Esophagus muscularis mucosa (tissue), 3 donors: ENCODE data around the gene TMEM11.

Experiments used
- POLR2A ChIP-seq: fragments of 450-650 bp; IDR thresholded peaks from one replicate; pipeline ENCODE4 v1.6.1; 2017; ENCODE audit warnings: antibody characterized with exemption, moderate library complexity, mild to moderate bottlenecking, low read depth
- POLR2AphosphoS5 ChIP-seq, 2 donors: sonication (generic); formaldehyde crosslinking; IDR thresholded peaks; one replicate each; pipeline ENCODE4 v1.6.1; 2017; ENCODE audit warnings: antibody characterized with exemption in 2 of 2
- TF ChIP-seq, protein P1 (sequence below), 3 experiments: fragments of 200-600 bp in 2 of 3; fragments of 450-650 bp in 1 of 3; sonication (generic) in 2 of 3; IDR thresholded peaks; one replicate each; pipeline ENCODE4 v1.5.1; 2017 to 2019; ENCODE audit warnings: antibody characterized with exemption in 3 of 3, mild to moderate bottlenecking in 2 of 3, moderate library complexity in 1 of 3

DNA sequence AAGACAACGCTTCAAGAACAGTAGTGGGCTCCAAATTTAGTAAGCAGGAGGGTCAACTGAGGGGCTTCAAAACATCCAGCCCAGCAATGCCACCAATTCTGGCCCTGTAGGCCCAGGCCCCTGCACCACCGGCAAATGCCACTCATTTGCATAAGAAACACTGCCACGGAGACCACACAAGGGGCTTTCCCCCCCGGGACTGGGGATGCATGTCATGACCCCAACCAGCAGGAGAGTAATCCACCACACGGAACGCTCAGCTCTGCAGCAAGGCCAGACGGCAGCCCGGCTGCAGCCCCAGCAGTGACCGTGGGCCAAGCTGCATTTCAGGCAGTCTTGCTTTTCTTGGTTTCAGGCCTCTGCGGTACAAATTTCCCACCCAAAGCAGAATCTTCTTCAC is 14.1 kb downstream of the TMEM11 start:
- TF ChIP-seq, protein P1, sequence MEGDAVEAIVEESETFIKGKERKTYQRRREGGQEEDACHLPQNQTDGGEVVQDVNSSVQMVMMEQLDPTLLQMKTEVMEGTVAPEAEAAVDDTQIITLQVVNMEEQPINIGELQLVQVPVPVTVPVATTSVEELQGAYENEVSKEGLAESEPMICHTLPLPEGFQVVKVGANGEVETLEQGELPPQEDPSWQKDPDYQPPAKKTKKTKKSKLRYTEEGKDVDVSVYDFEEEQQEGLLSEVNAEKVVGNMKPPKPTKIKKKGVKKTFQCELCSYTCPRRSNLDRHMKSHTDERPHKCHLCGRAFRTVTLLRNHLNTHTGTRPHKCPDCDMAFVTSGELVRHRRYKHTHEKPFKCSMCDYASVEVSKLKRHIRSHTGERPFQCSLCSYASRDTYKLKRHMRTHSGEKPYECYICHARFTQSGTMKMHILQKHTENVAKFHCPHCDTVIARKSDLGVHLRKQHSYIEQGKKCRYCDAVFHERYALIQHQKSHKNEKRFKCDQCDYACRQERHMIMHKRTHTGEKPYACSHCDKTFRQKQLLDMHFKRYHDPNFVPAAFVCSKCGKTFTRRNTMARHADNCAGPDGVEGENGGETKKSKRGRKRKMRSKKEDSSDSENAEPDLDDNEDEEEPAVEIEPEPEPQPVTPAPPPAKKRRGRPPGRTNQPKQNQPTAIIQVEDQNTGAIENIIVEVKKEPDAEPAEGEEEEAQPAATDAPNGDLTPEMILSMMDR (IDR thresholded peaks at IDR 0.05): no peak
- TF ChIP-seq POLR2AphosphoS5 (IDR thresholded peaks at IDR 0.05): no peak
- TF ChIP-seq POLR2A: no peak
